ENCODE results near the gene POU2F3.

GRCh38 chr11:120342678-120343077, 102.7 kb downstream of the POU2F3 start:
- TF ChIP-seq POLR2A (IDR thresholded peaks at IDR 0.05; ENCODE audit: control extremely low read depth in 1 of 2, low read depth in 2 of 2, low read length in 2 of 2): no peak
- TF ChIP-seq TAF7 (optimal IDR thresholded peaks at IDR 0.05; ENCODE audit: borderline replicate concordance, low read depth, low read length): no peak
- TF ChIP-seq GTF2F1 (IDR thresholded peaks at IDR 0.05; ENCODE audit: borderline replicate concordance, low read depth, low read length): no peak
- TF ChIP-seq SUZ12 (IDR thresholded peaks at IDR 0.05; ENCODE audit: low read length): no peak
